ENCODE data around the gene ACSF3.

The ACSF3 gene

DNA sequence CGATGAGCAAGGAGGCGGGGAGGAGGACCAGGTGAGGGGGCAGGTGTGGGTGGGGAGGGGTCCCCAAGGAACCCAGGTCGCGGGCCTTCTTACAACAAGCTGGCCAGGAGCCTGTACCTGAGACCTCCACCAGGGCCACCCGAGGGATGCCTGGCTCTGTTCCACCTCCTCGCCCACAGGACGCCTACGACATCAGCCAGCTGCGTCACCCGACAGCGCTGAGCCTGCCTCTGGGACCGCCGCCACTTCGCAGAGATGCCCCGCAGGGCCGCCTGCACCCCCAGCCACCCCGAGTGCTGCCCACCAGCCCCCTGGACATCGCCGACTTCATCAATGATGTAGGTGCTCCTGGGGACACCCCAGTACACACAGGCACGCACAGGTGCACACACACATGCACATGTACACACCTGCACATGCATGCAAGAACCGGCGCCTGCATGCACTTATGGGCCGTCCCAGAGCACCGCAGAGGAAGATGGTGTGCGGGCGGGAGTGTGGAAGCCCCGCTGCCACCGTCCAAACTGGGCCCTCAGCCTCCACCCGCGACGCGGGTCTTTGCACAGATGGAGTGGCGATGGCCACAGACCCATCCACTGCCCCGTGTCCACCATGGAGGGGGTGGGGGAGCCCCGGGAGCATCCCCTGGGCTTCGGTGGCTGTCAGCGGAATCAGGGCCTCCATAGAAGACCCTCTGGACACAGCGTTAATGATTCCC is 100.1 kb downstream of the ACSF3 start:
- DNase-seq (ENCODE audit: low read depth): no peak
- TF ChIP-seq CTCF (conservative IDR thresholded peaks at IDR 0.05; ENCODE audit: low read depth, low read length): no peak
- H3K4me3 ChIP-seq (ENCODE audit: low read depth, low read length): no peak overlapping the region

- no peak overlapping the region for H3K4me3 ChIP-seq (ENCODE audit: low read depth, low read length)
- no peak for DNase-seq (ENCODE audit: low read depth)
- TF ChIP-seq CTCF (conservative IDR thresholded peaks at IDR 0.05; ENCODE audit: low read depth, low read length): no peak
Observed at GRCh38 chr16:89194340-89195311, 101.0 kb downstream of the ACSF3 start.

DNA sequence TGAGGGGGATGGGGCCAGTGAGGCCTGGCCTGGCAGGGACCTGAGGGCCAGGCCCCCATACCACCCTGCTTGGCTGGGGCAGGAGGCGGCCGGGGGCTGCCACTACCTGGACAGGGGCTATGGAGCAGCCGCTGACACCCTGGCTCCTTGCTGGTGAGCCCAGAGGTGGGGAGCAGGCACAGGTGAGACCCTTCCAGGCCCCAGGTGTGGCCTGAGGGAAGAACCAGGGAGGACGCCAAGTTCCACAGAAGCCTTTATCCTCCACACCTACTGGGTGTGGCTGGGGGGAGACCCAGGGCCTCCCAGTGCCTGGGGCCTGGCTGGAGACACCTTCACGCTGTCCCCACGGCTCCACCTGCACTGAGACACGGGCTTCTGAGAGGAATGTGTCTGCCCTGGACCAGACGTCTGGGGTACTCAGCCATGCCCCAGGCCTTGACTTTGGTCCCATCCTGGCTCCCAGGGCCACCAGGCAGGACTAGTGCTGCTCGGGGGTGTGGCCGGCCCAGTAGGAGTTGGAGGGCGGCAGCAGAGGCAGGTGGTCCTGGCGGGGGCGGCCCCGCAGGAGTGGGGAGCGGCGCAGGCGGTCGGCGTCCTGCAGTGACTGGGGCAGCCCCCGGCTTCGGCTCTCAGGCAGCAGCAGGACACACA is 102.0 kb downstream of the ACSF3 start:
- DNase-seq (ENCODE audit: low read depth): no peak
- H3K4me3 ChIP-seq (ENCODE audit: low read depth, low read length): no peak overlapping the region
- TF ChIP-seq CTCF (conservative IDR thresholded peaks at IDR 0.05; ENCODE audit: low read depth, low read length): no peak

DNA sequence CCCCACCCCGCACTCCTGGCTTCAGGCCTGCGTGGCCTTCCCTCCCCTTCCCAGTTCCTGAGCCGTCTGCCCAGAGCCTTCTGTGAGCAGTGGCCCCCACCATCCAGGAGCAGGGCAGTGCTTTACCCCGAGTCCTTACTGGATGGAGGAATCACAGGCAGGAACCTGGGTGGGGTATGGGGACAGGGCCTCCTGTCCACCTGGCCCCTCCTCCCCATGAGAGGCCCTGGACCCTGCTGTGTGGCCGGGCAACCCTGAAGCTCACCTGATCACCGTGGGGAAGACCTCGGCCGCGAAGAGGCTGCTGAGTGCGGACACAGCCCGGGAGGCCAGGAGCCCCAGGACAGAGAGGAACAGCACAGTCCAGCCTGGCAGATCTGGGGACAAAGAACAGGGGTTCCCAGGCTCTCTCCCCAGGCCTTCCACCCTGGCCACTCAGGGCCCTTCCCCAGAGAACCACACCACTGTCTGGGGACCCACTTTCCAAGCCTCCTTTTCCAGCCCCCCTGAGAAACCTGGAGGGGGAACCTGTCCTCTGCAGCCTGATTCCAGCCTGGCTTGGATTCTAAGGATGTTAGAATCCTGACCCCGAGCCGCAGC is 103.5 kb downstream of the ACSF3 start:
- no peak for DNase-seq (ENCODE audit: low read depth)
- H3K4me3 ChIP-seq (ENCODE audit: low read depth, low read length): no peak overlapping the region
- no peak for TF ChIP-seq CTCF (conservative IDR thresholded peaks at IDR 0.05; ENCODE audit: low read depth, low read length)

DNA sequence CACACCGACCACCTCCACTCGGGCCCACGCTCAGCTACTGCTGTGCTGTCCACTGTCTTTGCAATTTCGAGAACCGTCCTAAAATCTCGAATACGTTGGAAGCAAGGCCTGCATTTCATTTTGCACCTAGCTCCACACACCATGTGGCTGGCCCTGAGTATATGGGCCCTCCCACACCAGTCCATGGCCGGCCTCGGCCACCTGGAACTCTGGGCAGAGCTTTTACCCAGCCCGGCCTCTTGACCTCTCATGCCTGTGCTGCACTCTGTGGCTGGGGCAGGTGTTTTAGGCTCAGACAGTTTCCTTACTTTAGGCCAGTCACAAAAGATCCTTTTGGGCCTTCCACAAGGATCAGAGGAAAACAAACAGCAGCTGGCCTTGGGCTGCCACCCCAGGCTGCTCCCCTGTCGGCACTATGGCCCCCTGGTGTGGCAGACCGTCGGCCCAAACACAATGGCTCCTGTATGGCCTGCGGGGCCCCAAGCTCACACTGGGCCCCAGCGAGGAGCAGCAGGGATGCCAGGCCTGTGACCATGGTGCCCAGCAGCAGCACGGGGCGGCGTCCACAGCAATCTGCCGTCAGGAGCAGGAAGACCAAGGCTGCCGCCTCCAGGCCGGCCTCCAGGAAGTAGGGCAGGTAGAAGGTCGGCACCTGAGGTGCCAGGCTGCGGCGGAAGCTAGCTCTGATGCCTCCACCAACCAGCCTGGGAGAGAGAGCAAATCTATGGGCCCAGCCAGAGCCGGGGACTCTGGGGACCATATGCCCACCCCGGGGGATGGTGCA is 104.2 kb downstream of the ACSF3 start:
- no peak overlapping the region for H3K4me3 ChIP-seq (ENCODE audit: low read depth, low read length)
- no peak for TF ChIP-seq CTCF (conservative IDR thresholded peaks at IDR 0.05; ENCODE audit: low read depth, low read length)
- DNase-seq (ENCODE audit: low read depth): no peak
